Right ventricle myocardium superior (tissue), 1 donor: Measurements from ENCODE around the gene NEIL3. TPM values are rescaled to one million over a fixed set of nuclear protein-coding genes. Genes with fewer than 3 reads are reported as not detected.

Experiments
- ATAC-seq: fragments of 200-7000 bp; cut with Tn5 transposase; one replicate; pipeline ENCODE4 v1.9.1; 2020; ENCODE audit warnings: mild to moderate bottlenecking; ENCODE audit not compliant: poor library complexity
- DNase-seq: peaks from one replicate; pipeline ENCODE4 v3.0.0-alpha.2; 2020
- intact Hi-C: fragments of 100-400 bp; cut with DNase I; formaldehyde crosslinking; loops from one replicate; pipeline ENCODE4 v1.11.2; 2022
- total RNA-seq: library from RNA; stranded (reverse); fragmentation: NEBNext Ultra II Directional; extraction: Animal tissue kit (Norgen Biotek cat#: 25700); gene quantifications from one replicate; pipeline ENCODE4 v1.2.1, GENCODE V29; 2021
- donor health status: DM: no; HTN: yes; CAD: no; lungs with severe emphysema.

NEIL3 gene
- total RNA-seq, 1 donor from 2014 or later, result not detected

DNA sequence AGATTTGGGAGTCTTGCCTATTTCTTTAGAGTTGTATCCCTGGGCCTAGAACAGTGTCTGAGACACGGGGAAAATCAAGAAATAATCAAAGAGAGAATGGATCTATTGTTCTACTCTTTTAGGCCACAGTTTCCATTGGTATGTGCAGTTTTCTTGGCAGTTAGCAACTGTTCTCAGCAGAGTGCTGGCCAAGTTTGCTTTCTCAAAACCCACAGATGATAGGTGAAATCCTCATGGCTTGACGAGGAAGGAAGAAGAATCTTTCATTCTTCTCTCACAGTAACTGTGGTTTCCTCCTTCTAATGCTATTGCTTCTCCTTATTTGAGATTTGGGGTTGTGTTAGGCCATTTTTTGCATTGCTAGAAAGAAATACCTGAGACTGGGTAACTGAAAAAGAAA lies 90.4 kb downstream of the NEIL3 start:
- intact Hi-C loops, result no loop called here
- ATAC-seq, result no peak
- DNase-seq, result no peak

DNA sequence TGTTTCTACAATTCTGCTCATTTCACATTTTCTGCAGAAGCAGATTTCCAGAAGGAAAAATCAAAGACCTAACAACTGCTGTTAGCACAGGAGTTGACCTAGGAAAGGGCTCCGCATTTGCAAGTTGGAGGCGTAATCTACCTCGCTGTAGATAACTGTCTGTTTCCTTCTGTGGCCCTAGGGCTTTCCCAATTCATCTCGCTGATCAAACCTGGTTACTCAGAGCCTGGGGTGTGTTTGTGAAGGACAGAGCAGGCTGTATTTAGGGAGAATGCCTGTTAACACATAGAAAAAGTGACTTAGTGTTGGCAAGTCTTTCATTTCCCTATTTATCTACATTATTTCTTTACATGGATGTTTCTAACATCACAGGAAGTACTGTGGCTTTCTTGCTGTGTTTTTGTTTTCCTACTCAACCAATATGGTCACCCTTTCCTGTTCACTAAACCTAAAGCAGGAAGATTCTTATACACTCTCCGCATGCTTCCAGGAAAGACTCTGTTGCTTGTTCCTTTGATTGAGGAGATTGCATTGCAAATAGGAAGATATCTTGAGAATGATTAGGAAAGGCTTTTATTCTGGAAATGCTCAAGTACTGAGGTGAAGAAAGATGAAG lies 92.1 kb downstream of the NEIL3 start:
- DNase-seq (no peak), ATAC-seq (no peak)
- intact Hi-C loops, result no loop called here

- ATAC-seq, result no peak
- intact Hi-C loops, result no loop called here
- no peak for DNase-seq
These were observed 94.1 kb downstream of the NEIL3 start for GRCh38 chr4:177403746-177404145.

DNA sequence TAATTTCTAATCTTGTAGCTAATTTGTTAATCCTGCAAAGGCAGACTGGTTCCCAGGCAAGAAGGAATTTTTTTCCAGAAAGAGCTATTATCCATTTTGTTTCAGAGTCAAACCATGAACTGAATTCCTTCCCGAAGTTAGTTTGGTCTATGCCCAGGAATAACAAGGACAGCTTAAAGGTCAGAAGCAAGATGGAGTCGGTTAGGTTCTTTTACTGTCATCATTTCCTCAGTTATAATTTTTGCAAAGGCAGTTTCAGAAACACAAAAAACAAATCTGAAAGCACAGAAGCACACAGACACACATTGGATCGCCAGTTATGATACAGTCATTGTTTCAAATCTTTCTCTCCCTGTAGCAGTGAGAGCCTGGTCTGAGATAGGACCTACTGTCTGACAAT lies 94.7 kb downstream of the NEIL3 start:
- intact Hi-C loops, result no loop called here
- no peak for DNase-seq
- no peak for ATAC-seq

- DNase-seq, result no peak
- intact Hi-C loops, result no loop called here
- ATAC-seq, result no peak
These were observed 95.3 kb downstream of the NEIL3 start for GRCh38 chr4:177404986-177405385.

- ATAC-seq (no peak), DNase-seq (no peak)
- intact Hi-C loops, result no loop called here
These were observed 95.8 kb downstream of the NEIL3 start for GRCh38 chr4:177405508-177405907.

DNA sequence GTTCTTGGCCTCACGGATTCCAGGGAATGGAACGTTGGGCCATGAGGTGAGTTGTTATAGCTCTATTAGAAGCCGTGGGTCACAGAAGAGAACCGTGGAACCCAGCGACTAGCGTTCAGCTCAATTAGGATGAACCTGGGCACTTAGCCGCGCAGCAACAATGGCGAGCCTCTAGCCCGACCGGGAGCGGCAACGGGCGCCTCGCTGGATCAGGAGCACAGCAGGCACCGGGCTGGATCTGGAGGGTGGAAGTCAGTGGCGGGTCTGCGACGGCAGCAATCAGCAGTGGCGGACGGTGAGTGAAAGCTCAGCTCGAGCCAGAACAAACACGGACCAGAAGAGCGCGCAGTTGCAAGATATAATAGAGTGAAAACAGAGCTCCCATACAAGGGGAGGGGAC lies 98.3 kb downstream of the NEIL3 start:
- DNase-seq (no peak), ATAC-seq (no peak)
- intact Hi-C loops, result no loop called here

DNA sequence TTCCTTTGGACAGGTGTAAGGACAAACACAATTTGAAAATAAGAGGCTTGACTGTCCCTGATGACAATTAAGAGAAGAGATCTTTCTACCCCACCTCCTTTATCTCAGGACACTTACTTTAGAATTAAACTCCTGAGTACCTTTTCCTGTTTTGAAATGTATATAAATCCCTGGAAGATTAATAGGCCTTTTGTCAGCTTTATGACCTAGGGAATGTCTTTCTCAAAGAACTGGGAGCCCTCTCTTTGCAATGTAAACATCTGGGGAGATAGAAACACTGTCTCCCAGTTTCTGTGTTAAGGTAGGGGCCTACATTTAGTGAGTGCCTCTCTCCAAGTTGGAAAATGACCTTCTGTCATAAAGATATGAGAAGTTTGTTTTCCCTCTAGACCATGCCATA lies 100.9 kb downstream of the NEIL3 start:
- intact Hi-C loops, result no loop called here
- DNase-seq (no peak), ATAC-seq (no peak)

GRCh38 chr4:177411996-177412395 lies 102.3 kb downstream of the NEIL3 start:
- ATAC-seq (no peak), DNase-seq (no peak)
- intact Hi-C loops, result no loop called here

Other genes starting within 250 kb of the NEIL3 start
- gene AGA, start 132.6 kb downstream of the NEIL3 start, total RNA-seq, result 9.3 TPM